Heart right ventricle (tissue), 16 donors: ENCODE data around the gene ERCC1. TPM values are rescaled to one million over a fixed set of nuclear protein-coding genes. Genes with fewer than 3 reads are reported as not detected.

Experiments
- ATAC-seq, 8 donors: fragments of 200-7000 bp; cut with Tn5 transposase; one replicate each; pipeline ENCODE4 v1.9.1; 2020; ENCODE audit warnings: mild to moderate bottlenecking in 8 of 8, moderate library complexity in 8 of 8, moderate number of reproducible peaks in 1 of 8
- DNase-seq, 2 donors: peaks; one replicate each; pipeline ENCODE4 v3.0.0-alpha.2; 2020
- H3K27ac ChIP-seq, 10 donors: fragments of 200-600 bp; sonication (generic) in 2 of 10; one replicate each; pipeline versions ENCODE4 v1.5.0 to v1.8.0; 2020 to 2022; ENCODE audit warnings: mild to moderate bottlenecking in 3 of 10
- H3K27me3 ChIP-seq, 7 donors: fragments of 200-600 bp; one replicate each; pipeline ENCODE4 v1.8.0; 2021 to 2022; ENCODE audit warnings: mild to moderate bottlenecking in 2 of 7
- H3K36me3 ChIP-seq, 9 donors: fragments of 200-600 bp; sonication (generic) in 1 of 9; one replicate each; pipeline versions ENCODE4 v1.5.0 to v1.8.0; 2020 to 2022; ENCODE audit warnings: mild to moderate bottlenecking in 2 of 9
- H3K4me1 ChIP-seq, 9 donors: fragments of 200-600 bp; sonication (generic) in 1 of 9; one replicate each; pipeline versions ENCODE4 v1.5.0 to v1.8.0; 2020 to 2022; ENCODE audit warnings: mild to moderate bottlenecking in 4 of 9
- H3K4me3 ChIP-seq, 10 donors: fragments of 200-600 bp; sonication (generic) in 2 of 10; one replicate each; pipeline versions ENCODE4 v1.5.0 to v1.8.0; 2020 to 2022; ENCODE audit warnings: mild to moderate bottlenecking in 7 of 10, moderate library complexity in 2 of 10
- H3K9me3 ChIP-seq, 11 donors: fragments of 200-600 bp in 10 of 11; sonication (generic) in 2 of 11; one replicate each; pipeline versions ENCODE4 v1.5.0 to v1.8.0; 2013 to 2022; ENCODE audit warnings: mild to moderate bottlenecking in 2 of 11, control low read depth in 1 of 11, moderate library complexity in 1 of 11
- CTCF ChIP-seq, 9 donors: fragments of 200-600 bp; sonication (generic) in 2 of 9; IDR thresholded peaks; one replicate each; pipeline versions ENCODE4 v1.5.0 to v1.8.0; 2021 to 2022; ENCODE audit warnings: antibody characterized with exemption in 9 of 9, mild to moderate bottlenecking in 5 of 9, moderate library complexity in 1 of 9
- WGBS, 2 donors: extraction: QIAGEN DNeasy Blood & Tissue Kit; methylation state at CpG; one replicate each; pipeline ENCODE4 v1.1.7; 2013; ENCODE audit warnings: inconsistent platforms in 1 of 2; 5-methylcytosine and 5-hydroxymethylcytosine counted together
- intact Hi-C, 10 donors: fragments of 100-400 bp; cut with DNase I; formaldehyde crosslinking; loops; one replicate each; pipeline versions ENCODE4 v1.11.1 to v1.14.2; 2022
- polyA plus RNA-seq, 2 donors: library from polyadenylated mRNA; stranded (reverse); fragments of 200-250 nt; gene quantifications; one replicate each; pipeline ENCODE4 v1.2.3, GENCODE V29; 2013
- total RNA-seq, 10 donors: library from RNA; stranded (reverse); fragmentation: NEBNext Ultra II Directional in 3 of 10; extraction: Animal tissue kit (Norgen Biotek cat#: 25700) in 3 of 10; gene quantifications; one replicate each; pipeline versions ENCODE4 v1.2.1 to v1.2.4, GENCODE V29; 2021 to 2023
- donor health status: Arrhythmogenic right ventricular cardiomyopathy.
- donor health status: ischemic (EF 13 %, LVEDD 7.1; RV severe dilation, severe dysfunction).
- donor health status: healthy with polysubstance abuse.
- donor health status: DM: no; HTN: yes; CAD: no.
- donor health status: DM: no; HTN: no; CAD: no.
- donor health status: ischemic (EF 25% LVEDD 6.9; RV normal size, moderate dysfunction).
- donor health status: ischemic (EF 25% LVEDD 5.7; RV mildly dilated, moderate dysfunction).
- donor health status: healthy.
- donor health status: DM: yes; HTN: yes; CAD: no.
- donor health status: Ischemic cardiomyopathy.
- donor health status: ischemic (EF 35%, LVEDD 5.7; RV mildly dilated, moderate dysfunction).
- donor health status: nonischemic (EF 11% LVEDD 7.7; RV severe dilation, severe dysfunction).
- donor health status: DM: yes; HTN: yes; CAD: no.
- donor health status: PGD.
- donor health status: ischemic (EF 29% LVEDD 5.4; RV normal size, mild dysfunction).
- donor health status: nonischemic (EF 23%, LVEDD 6.1; RV moderate dilation, normal function).

ERCC1 gene
- total and polyA plus RNA-seq, 12 donors, result 113 to 194 (median 143) TPM

- WGBS, 2 donors, result 69 to 83% methylated on average over 2 of the region's 2 CpGs
- intact Hi-C loops, result no loop called here
- H3K4me3 ChIP-seq, result no peak overlapping the region
These were observed 32.7 kb upstream of the ERCC1 start for GRCh38 chr19:45456500-45456815.

GRCh38 chr19:45455707-45456499 is 32.2 kb upstream of the ERCC1 start:
- peak; percentile 73 to 95 (median 93) for ATAC-seq
- TF ChIP-seq CTCF (IDR thresholded peaks at IDR 0.05), result no peak
- Histone ChIP-seq H3K4me1 (peaks cover 7 to 49% (median 25%) of the 10 kb centered on the region in 9 donors), H3K36me3 (no peaks in the 10 kb centered on the region), H3K27ac (peak overlapping the region in 8 of 10 donors; percentile 69 to 82 (median 77)), H3K4me3 (peak overlapping the region in 5 of 10 donors; percentile 15 to 30 (median 26)), H3K9me3 (no peaks in the 10 kb centered on the region), H3K27me3 (no peaks in the 10 kb centered on the region)
- intact Hi-C loops, result no loop called here
- peak; percentile 86 to 88 for DNase-seq
- 14 to 15% methylated on average over 27 of the region's 27 CpGs for WGBS, 2 donors

More at GRCh38 chr19:45456500-45456815, 32.7 kb upstream of the ERCC1 start:
- H3K9me3 ChIP-seq, result no peaks in the 10 kb centered on the region
- peak overlapping the region in 8 of 10 donors; percentile 69 to 82 (median 77) for H3K27ac ChIP-seq
- no peaks in the 10 kb centered on the region for H3K36me3 ChIP-seq
- no peaks in the 10 kb centered on the region for H3K27me3 ChIP-seq
- ATAC-seq (no peak), DNase-seq (no peak)
- peaks cover 3 to 43% (median 19%) of the 10 kb centered on the region in 9 donors for H3K4me1 ChIP-seq
- TF ChIP-seq CTCF (IDR thresholded peaks at IDR 0.05), result no peak

GRCh38 chr19:45451850-45452387 is 28.2 kb upstream of the ERCC1 start:
- ATAC-seq (no peak), DNase-seq (no peak)
- peaks cover 10 to 69% (median 33%) of the 10 kb centered on the region in 9 donors for H3K4me1 ChIP-seq
- H3K36me3 ChIP-seq, result no peaks in the 10 kb centered on the region
- H3K27ac ChIP-seq, result peak overlapping the region in 2 of 10 donors; percentile 83 to 86
- H3K9me3 ChIP-seq, result no peaks in the 10 kb centered on the region
- no peak for TF ChIP-seq CTCF (IDR thresholded peaks at IDR 0.05)
- intact Hi-C loops, result loop anchor here in 2 of 10 donors (2.0 kb wide), 1 partner anchor 17 kb away; no protein-coding TSS in a partner anchor
- 80 to 83% methylated on average over 12 of the region's 12 CpGs for WGBS, 2 donors
- no peak overlapping the region for H3K4me3 ChIP-seq
- no peaks in the 10 kb centered on the region for H3K27me3 ChIP-seq

- peak overlapping the region; percentile 47 to 86 (median 82) for H3K27ac ChIP-seq
- no peaks in the 10 kb centered on the region for H3K36me3 ChIP-seq
- peak overlapping the region; percentile 38 to 74 (median 64) for H3K4me3 ChIP-seq
- H3K9me3 ChIP-seq, result no peaks in the 10 kb centered on the region
- WGBS, 2 donors, result 4 to 5% methylated on average over 27 to 28 of the region's 28 CpGs
- H3K27me3 ChIP-seq, result no peaks in the 10 kb centered on the region
- no peak for TF ChIP-seq CTCF (IDR thresholded peaks at IDR 0.05)
- intact Hi-C loops, result loop anchor here in 2 of 10 donors (2.0 kb wide), 1 partner anchor 18 kb away; no protein-coding TSS in a partner anchor
- DNase-seq (no peak), ATAC-seq (peak in 7 of 8 donors; percentile 3 to 25 (median 17))
- peaks cover 10 to 63% (median 32%) of the 10 kb centered on the region in 9 donors for H3K4me1 ChIP-seq
These were observed 27.6 kb upstream of the ERCC1 start for GRCh38 chr19:45451131-45451849.
